HG03432 (cell line): ENCODE data around the gene RPS6KA2.
A peak's percentile ranks its signal among the peaks of the same experiment; 100 is the strongest.
"Not testable (repeated sequence)": the region's sequence is repeated elsewhere in the genome, so short reads cannot be mapped to it uniquely, and the experiment has no call there.

ENCODE experiments used
- ATAC-seq: cut with Tn5 transposase; IDR thresholded peaks from one replicate; pipeline ENCODE4 v1.9.1; 2021; ENCODE audit warnings: mild to moderate bottlenecking, moderate library complexity; ENCODE audit not compliant: unreplicated experiment

The RPS6KA2 gene

GRCh38 chr6:166539011-166539385, 88.1 kb downstream of the RPS6KA2 start:
- not testable (repeated sequence) for ATAC-seq

DNA sequence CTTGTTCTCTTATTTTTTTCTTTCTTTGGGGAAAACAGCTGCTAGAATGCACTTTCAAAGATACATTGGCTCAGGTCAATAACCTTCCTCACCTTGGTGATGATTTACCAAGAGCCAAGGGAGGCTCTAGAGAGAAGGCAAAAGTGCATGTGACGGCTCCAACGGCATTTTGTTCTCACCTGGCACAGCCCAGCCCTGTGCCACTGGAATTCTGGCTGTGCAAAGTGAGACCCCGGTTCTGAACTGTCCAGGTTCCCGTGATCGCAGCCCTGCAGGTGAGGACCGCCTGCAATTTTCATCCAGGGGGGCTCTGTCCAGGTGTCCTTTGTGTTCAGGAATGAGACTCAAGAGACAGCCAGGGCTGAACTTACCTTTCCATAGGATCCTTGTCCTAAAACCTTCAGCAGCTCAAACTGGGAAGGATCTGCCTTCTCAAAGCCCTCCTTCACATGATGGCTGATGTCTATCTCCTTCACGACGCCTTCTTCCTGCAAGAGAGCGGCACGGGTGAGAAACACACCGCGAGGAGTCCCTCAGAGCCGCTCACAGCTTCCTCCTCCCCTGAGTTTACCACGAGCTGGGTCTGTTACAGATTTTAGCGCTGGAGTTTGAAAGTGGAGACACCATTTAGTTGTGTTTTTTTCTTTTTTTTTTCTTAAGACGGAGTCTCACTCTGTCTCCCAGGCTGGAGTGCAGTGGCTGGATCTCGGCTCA, 88.6 kb downstream of the RPS6KA2 start:
- ATAC-seq: no peak

DNA sequence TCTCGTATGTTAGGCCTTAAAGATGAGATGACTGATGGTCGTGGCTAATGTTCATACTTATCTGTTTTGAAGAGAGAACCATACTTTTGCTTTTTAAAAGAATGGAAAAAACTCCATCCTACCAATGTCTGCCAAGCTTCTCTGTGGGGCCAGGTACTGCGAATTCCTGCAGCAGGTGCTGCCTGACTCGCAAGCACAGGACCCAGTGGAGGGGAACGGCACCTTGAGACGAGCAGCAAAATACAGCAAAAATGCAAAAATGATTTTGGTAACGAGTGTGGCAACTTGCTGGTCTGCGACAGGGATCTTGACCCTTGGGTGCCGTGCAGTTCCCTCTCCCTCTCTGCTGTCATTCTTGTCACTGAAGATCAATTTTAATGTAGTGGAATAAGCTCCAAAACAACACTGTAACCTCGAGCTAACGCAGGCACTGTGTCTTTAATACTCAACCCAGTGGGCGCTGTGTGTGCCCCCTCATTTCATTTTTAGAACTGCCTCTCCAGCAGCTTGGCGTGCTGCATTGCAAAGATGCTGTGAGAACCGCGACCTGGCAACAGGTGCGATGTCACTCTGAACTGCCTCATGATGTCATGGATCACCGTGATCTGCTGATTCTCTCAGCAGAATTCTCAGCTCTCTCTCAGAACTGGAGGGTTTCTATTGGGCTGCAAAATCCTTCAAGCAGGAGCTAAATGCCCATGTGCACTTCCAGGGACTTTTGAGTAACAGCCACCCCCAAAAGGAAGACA, 92.2 kb downstream of the RPS6KA2 start:
- no peak for ATAC-seq

DNA sequence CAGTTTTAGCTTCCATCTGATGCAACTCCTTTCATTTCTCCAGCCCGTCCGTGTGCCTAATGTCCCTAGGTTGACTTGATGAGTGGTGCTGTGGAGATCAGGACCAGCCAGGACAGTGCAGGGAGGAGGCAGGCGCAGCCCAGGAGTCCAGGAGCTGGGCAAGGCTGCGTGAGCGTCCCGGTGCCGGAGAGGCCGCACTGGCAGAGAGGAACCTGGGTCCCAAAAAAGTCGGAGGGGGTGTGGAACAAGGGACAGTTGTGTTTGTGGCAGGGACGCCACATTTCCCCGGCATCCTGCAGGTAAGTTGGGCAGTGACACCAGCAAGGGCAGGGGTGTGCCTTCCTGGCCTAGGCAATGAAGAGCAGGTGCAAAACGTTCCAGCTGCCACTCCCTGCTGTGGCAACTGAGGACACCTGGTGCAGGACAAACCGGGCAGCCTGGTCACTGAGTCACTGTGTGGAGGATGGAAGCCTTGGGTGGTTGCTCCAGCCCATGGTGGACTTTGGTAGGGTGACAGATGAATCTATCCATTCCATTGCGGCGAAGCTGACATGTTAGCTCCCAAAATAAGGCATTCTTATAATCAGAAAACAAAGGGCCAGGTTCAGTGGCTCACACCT, 93.7 kb downstream of the RPS6KA2 start:
- ATAC-seq: no peak

- ATAC-seq: no peak
Observed at GRCh38 chr6:166532302-166532701, 94.7 kb downstream of the RPS6KA2 start.

DNA sequence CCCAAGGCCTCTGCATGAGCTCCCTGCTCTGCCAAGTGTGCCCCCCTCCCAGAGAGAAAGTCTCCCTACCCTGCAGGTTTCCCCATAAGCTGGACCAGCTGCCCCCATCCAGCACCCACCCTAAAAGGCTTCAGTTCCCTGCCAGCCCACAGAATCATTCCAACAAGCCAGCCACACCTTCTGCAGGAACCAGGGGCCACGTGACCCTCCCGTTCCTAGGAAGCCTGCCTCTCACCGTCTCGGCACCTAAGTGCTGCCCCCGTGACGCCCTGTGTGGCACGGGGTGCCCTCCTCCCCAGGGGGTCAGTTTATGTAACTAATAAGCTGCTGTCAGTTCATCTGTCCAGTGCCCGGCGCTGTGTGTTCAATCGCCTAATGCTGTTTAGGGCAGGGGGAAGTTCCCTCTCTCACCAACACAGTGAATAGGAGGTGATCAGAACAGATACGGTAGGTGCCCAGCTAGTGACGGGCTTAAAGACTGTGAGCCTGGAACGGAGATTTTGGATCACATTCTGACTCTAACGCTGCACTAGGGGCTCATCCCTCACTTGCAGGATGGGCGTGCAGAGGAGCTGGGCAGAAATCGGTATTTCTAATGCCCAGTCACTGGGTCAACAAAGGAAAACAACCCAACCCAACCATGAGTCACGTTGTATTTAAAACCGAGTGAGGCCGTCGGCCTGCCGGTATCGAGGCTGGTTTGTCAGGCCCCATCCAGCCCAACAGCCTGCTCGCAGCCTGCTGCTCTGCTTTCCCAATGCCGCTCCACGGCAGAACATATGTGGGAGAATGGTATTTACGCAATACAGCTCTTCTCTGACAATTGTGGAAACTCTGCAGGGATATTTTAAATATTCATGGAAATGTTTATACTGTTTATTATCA, 96.6 kb downstream of the RPS6KA2 start:
- ATAC-seq: no peak

- ATAC-seq: no peak
Observed at GRCh38 chr6:166529586-166529985, 97.5 kb downstream of the RPS6KA2 start.

- ATAC-seq: not testable (repeated sequence)
Observed at GRCh38 chr6:166529058-166529457, 98.0 kb downstream of the RPS6KA2 start.

GRCh38 chr6:166527849-166528248, 99.2 kb downstream of the RPS6KA2 start:
- no peak for ATAC-seq

DNA sequence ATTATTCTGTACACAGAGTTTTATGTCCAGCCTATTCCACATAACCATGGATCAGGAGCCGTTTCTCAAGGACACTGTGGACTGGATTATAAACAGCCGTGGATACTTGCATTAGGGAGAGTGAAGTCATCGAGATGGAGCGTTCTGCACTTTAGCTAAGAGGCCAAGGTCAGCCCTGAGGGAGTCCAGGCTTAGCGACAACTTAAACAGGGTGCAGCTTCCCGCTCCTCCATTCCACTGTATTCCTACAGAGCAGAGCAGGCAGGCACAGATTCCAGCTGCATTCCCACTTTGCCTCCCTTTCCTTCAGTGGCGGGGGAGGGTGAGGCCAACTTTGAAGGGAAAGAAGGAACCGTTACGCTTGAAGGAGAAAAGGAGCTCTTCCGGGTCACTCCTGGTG, 100.1 kb downstream of the RPS6KA2 start:
- no peak for ATAC-seq

GRCh38 chr6:166525567-166525966, 101.5 kb downstream of the RPS6KA2 start:
- ATAC-seq: no peak

GRCh38 chr6:166523782-166524559, 103.1 kb downstream of the RPS6KA2 start:
- no peak for ATAC-seq

GRCh38 chr6:166520905-166521834, 105.9 kb downstream of the RPS6KA2 start:
- ATAC-seq: no peak

GRCh38 chr6:166516251-166516884, 110.7 kb downstream of the RPS6KA2 start:
- ATAC-seq: no peak

GRCh38 chr6:166515072-166515810, 111.8 kb downstream of the RPS6KA2 start:
- peak; percentile 38 for ATAC-seq

DNA sequence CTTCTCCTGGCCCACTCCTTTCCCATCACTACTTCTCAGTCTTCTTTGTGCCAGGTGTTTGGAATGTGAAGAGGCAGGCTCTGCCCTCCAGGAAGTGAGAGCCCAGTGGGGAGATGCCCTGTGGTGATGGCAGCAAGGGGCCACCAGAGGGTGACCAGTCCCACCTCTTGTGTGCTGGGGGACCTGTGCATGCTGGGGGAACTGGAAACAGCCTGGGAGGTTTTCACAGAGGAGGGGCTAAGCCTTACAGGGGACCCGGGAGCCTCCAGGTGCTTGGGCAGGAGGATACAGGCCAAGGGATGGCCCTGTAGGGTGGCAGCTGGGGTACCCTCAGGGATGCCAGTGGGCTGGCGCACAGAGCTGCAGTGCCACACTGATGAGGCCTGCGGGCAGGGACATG, 112.9 kb downstream of the RPS6KA2 start:
- ATAC-seq: no peak

DNA sequence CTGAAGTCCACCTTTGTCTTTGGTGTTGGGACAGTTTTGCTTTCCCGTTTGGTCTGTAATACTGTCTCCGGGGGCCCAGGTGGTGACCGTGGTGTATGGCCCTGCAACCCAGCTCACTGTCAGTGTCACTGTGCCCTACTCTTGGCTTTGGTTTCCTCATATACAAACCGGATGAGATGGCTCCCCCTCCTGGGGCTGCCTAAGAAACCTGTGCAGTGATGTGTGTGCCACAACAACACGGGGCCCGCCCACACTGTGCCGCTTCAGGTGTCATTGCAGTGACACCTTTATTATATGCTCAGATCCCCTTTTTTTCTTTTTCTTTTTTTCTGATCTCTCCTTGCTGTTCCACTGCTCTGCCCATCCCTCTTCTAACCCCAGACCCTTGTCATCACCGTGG, 114.5 kb downstream of the RPS6KA2 start:
- peak; percentile 97 for ATAC-seq

- no peak for ATAC-seq
Observed at GRCh38 chr6:166511316-166511715, 115.7 kb downstream of the RPS6KA2 start.
